ENCODE measurements around the gene PHYHD1.
A peak's percentile ranks its signal among the peaks of the same experiment; 100 is the strongest.
"Not testable (repeated sequence)": the region's sequence is repeated elsewhere in the genome, so short reads cannot be mapped to it uniquely, and the experiment has no call there.

PHYHD1 gene

DNA sequence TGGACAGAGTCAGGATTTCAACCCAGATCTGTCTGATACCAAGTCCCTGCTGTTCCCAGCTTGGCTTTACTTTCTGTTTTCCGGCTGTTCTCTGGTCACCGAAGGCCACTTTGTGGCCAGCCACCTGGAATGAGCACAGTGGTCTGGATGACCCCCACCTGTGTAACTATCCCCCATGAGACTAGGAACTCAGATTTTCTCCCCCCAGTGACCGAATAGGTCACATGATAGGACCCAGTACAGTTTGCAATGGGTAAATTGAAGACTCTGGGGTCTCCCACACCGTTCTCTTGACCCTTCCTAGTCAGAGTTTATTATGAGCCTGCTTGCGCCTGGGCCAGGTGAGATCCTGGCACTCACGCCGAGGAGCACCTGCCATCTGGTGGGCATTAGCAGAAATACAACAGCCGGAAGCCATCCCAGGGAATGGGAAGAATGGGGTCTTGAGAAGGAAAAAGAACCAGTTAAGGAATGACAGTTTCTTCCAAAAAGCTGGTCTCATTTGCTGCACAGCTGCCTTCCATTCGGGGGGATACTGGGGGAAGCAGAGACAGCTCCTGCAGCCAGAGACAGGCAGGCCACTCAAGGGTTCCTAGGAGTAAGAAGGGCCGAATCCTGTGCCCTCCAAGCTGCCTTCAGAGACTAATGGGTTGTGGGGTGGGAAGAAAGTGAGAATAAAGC, 7.1 kb downstream of the PHYHD1 start:
- peak; percentile 58 for DNase-seq

DNA sequence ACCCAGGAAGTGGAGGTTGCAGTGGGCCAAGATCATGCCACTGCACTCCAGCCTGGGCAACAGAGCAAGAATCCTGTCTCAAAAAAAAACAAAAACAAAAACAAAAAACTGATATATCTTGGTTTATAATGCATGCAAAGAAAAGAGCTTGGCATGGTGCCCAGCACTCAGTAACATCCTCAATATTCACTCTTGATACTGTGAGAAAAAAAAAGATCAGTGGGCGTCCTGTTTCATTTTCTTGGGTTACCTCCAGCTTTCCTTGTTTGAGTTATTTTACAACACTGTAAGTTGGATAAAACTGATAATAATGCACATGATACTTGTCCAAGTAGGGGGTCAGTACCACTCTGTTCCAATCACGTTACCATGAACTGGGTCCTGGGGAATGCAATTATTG, 7.8 kb downstream of the PHYHD1 start:
- DNase-seq, result no peak

DNA sequence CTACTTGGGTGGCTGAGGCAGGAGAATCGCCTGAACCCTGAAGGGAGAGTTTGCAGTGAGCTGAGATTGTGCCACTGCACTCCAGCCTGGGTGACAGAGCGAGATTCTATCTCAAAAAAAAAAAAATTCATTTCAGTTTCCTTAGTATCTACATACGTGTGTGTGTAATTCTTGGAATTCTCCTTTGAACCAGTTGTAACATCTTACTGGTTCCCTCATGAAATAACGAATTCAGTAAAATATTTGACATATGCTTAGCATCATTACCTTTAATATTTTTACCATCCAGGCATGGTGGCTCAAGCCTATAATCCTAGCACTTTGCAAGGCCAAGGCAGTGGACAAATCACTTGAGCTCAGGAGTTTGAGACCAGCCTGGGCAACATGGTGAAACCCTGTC, 8.8 kb downstream of the PHYHD1 start:
- DNase-seq, result no peak

DNA sequence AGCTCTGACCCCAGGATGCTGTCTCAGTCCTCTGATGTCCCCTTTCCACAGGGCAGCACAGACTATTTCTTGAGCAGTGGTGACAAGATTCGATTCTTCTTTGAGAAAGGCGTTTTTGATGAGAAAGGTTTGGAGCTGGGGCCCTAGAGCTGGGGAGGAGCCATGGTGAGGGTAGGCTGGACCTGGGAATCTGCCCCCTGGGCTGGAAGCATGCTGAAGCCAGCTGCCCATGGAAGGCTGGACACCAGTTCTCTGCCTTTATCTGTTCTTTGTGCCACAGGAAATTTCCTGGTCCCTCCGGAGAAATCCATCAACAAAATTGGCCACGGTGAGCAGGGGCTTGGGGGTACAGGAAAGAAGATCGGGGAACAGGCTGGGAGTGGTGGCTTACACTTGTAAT, 12.9 kb downstream of the PHYHD1 start:
- no peak for DNase-seq

DNA sequence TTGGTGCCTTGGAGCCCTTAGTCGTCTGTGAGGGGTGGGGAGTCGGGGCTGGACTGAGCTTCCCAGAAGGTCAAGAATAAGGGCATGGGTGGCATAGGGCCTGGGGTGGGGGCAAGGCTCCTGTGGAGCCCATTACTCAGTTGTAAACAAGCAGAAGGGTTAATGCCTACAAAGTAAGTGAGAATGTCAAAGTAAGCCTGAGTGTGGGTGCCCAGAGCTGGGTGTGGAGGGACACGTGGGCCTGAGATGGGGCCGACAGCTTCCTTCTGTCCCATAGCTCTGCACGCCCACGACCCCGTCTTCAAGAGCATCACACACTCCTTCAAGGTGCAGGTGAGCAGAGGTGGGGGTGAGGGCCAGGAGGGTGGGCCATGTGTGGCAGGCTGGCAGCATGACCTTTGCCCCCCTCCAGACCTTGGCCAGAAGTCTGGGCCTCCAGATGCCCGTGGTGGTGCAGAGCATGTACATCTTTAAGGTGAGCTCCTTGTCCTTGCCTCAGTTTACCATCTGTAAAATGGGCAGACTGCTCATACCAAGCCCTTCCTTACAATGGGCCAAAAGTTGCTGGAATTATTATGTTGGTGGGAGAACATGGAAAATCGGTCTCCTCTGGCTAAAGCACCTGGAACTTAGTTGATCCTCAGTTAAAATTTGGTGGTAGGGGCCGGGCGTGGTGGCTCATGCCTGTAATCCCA, 15.5 kb downstream of the PHYHD1 start:
- no peak for DNase-seq

DNA sequence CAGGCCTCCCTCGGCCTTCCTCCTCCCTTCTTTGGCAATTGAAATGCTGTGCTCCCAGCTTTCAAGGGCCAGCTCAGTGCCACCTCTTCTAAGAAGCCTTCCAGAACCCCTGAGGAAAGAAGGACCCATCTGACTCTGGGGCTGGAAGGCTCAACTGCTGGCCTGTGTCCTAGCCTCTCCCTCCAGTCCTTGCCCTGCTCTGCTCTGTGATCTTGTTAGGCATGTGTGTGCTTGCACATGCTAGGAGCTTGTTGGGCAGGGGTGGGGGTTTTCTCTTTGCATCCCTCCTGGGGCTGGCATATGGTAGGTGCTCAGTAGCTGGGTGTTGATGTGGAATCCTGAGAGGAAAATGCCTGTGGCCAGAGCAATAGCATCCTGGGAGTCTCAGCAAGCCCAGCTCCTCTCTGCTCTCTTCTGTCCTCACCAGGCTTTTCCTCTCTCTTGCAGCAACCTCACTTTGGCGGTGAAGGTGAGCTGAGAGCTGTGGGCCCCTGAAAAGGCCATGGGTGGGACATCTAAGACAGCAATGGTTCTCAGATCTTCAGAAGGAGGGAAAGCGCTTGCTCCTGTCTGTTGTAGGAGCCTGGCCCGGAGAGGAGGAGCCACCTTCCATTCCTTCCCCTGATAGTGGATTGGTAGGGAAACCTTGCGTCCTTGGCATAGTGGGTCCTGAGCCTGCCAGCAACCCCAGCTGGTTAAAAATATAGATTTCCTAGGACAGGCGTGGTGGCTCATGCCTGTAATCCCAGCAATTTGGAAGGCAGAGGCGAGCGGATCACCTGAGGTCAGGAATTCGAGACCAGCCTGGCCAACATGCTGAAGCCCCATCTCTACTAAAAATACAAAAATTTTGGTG, 16.8 kb downstream of the PHYHD1 start:
- DNase-seq, result no peak

DNA sequence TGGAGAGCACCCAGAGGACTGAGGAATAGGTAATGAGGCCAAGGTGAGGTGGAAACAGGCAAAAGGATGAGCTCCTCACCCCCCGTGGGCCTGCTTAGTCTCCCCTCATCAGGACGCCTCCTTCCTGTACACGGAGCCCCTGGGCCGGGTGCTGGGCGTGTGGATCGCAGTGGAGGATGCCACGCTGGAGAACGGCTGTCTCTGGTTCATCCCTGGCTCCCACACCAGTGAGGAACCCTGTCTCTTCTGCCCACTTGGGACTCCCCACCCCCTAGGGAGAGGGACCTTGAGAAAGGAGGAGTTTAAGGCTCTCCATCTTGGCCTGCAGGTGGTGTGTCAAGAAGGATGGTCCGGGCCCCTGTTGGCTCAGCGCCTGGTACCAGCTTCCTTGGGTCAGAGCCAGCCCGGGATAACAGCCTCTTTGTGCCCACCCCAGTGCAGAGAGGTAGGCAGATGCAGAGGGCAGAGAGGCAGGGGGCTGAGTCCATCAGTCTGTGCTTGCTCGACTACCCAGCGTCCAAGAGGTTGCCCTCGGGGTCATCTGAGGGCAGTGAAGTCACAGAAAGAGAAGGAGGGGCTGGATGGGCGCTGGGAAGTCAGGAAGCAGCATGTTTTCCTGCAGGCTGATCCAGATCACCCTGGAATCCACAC, 19.6 kb downstream of the PHYHD1 start:
- DNase-seq, result no peak

DNA sequence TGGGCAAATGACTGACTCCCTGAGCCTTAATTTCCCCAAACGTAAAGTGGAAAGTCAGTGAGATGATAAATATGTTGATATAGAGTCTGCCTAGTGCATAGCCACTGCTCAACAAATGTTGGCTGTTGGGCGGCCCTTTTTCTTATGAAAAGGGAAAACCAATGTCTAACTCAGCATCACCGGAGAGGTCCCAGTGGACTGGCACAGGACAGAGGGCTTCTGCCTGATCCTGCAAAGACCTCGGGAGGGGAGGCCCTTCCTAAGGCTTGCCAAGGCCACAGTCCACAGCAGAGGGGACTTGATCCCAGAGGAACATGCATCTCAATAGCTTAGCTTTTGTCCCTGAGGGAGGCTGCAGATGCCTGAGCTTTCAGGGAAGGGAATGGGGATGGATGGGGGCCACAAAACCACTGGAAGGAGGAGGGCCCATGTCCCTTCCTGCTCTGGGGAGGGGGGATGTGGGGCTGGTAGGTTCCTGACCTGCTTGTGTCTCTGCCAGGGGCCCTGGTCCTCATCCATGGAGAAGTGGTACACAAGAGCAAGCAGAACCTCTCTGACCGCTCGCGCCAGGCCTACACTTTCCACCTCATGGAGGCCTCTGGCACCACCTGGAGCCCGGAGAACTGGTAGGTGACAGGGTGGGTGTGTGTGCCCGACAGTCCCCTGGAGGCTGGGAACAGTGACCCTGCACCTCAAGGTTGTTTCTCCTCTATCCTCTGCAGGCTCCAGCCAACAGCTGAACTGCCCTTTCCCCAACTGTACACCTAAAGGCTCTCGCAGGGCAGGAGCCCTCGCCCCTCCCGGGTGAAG, 20.4 kb downstream of the PHYHD1 start:
- DNase-seq, result no peak

DNA sequence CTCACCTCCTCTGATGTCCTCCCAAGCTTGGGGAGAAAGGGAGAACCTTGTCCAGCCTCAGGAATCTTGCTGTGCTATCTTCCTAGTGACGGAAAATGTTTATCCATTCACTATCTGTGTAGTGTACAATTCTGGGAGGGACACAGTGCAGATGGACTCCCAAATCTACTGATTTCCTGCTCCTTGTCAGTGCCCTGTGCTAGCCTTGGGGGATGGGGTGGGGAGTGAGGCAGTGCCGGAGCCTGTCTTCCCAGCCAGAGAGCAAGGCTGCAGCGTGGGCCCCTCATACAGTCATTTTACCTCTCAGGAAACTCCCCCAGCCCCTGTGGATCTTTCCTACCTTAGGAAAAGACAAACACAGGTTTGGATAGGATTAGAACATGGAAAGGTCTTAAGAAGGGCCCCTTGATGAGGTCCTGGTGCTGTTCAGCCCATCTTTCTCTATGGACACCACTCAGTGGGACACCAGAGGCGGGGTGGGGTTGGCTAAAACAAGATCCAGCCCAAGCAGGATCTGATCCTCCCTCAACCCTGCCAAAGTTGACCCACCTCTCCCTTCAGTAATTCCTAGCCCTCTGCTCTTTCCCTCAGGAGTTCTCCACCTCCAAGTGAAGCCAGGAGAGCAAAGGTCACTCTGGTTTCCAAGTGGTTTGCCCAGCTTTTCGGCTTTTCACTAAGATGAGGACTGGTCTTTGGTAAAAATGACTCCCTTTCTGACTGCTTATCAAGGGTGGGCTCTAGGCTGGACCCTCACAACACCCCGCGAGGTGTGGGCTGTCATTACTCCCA, 23.2 kb downstream of the PHYHD1 start:
- DNase-seq, result no peak

DNA sequence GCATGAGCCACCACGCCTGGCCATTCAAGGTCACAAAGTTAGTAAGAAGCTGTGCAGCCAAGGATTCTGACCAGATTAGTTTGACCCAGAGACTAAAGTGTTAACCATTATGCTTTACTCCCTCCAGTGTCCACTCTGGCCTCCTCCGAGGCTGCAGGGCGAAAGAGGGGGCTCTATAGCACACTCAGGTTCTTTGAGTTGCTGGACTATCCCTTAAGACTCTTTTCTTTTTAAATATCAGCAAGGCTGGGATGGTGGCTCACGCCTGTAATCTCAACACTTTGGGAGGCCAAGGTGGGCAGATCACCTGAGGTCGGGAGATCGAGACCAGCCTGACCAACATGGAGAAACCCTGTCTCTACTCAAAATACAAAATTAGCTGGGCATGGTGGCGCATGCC, 24.2 kb downstream of the PHYHD1 start:
- not testable (repeated sequence) for DNase-seq

DNA sequence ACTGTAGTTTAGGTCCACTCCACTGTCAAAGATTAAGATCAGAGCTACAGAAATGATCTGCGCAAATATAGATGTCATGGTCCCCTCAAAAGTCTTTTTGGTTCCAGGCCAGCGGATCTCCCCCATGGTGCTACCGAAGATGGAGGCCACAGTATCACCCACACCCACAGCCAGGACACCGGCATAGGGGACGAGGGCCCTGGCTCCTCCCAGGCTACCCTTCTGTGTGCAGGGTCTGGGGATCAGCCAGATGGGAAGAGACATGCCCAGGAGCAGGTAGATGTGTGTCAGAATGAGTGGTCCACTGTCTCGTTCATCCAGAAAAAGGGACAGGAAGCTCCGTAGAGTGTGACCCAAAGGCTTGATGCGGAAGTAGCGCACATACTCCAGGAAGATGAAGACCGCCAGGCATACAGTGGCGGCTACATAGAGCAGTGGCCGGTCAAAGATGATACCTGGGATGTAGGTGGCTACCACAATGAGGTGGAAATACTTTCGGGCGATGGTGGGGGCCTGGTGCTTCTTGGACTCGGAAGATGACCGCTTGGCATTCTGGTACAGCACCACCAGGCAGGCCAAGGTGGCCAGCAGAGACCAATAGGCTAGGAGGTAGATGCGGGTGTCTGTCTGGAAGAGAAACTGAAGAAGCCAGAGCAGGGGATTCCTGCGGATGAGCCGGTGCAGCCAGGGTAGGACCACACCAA, 25.2 kb downstream of the PHYHD1 start:
- DNase-seq, result no peak

DNA sequence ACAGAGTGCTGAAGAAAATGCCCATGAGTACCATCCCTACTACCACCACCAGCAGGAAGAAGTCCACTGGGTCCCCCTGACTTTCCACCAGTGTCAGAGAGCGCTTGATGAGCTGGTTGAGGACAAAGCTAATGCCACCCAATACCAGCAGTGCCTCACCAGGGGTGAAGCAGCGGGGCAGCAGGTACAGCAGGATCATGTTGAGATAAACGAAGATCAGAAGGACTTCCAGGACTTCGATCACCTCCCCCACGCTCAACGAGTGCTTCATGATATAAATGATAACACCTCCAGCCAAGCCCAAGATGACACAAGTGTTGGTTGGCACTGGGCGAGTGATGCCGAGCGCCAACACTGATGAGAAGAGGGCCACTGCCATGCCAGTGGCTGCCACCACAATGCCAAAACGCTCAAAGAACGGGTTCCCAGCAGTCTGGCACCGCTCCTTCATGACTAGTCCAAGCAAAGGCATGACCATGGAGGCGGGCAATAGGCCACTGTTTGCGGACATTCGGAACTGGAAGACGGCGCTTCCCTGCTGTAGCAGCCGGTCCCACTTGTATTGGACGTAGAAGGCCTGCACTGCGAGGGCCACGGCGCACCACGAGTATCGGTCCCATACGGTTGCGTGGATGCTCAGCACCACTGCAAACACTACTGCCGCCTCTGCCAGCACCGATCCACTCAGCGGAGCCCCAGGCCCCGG, 25.9 kb downstream of the PHYHD1 start:
- no peak for DNase-seq

DNA sequence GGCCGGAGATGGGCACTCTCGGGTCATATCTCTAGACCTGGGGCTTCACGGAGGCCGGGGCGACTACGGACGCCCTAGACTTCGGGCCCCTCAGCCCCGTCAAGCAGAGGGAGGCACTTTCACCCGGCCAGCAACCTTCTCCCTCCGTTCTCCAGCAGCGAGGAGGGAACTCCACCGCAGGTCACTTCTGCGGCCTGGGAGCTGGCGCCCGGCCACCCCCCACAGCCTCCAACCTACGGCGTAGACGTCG, 26.4 kb downstream of the PHYHD1 start:
- no peak for DNase-seq

DNA sequence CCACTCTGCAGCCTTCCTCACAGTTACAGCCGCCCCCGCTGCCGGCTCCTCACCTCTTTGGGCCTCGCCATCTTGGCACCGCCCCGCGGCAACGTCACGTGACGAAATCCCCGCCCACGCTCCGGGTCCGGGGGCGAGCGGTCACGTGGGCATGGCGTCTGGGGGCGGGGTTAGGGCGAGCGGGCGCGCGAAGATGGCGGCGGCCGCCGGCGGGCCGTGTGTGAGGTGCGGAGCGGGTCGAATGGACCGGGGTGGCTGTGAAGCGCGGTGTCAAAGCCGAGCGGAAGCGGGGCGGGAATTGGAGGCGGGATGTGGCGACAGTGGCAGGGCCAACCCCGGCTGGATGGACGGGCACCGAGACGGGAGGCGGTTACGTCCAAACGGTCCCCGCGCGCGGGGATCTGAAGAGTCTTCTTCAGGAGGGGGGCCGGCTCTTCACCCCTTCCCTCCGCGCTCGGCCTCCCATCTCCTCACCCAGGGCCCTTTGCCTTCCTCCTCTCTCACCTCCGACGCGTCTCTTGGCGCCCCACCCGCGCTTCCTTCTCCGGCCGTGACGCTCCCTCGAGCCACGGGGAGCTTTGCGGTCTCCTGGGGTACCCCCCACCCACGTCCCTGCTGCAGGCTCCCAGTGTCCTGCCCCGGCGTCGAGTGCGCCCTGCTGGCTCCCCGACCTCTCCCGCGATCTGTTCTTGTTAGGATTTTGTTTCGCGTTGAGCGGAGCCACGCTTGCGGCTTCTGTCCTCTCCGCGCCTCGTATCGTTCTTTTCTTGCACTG, 26.9 kb downstream of the PHYHD1 start, which contains the start of the genes DOLK and NUP188:
Gene DOLK (minus strand): TSS at position 77 of the 775 bp plus-strand sequence. CDS start 300 bp downstream, outside the sequence.
Gene NUP188 (plus strand): TSS at position 173 of the 775 bp plus-strand sequence. CDS start 21 bp downstream, at position 194.
- peak; percentile 100 for DNase-seq

DNA sequence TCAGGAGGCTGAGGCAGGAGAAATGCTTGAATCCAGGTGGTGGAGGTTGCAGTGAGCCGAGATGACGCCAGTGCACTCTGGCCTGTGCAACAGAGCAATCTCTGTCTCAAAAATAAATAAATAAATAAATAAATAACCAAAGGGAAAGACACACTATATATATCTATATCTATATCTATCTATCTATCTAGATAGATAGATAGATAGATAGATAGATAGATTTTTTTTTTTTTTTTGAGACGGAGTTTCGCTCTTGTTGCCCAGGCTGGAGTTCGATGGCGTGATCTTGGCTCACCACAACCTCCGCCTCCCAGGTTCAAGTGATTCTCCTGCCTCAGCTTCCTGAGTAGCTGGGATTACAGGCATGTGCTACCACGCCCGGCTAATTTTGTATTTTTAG, 40.6 kb downstream of the PHYHD1 start:
- not testable (repeated sequence) for DNase-seq

DNA sequence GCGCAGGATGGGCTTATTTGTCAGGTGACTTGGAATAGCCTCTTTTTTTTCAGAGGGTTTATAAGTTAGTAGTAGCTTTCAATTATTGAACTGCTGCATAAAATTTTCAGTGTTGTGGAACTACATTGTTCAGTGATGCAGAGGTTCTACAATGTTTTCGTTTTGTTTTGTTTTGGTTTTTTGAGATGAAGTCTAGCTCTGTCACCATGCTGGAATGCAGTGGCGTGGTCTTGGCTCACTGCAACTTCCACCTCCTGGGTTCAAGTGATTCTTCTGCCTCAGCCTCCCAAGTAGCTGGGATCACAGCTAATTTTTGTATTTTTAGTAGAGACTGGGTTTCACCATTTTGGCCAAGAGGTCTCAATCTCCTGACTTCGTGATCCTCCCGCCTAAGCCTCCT, 48.7 kb downstream of the PHYHD1 start:
- DNase-seq, result no peak

DNA sequence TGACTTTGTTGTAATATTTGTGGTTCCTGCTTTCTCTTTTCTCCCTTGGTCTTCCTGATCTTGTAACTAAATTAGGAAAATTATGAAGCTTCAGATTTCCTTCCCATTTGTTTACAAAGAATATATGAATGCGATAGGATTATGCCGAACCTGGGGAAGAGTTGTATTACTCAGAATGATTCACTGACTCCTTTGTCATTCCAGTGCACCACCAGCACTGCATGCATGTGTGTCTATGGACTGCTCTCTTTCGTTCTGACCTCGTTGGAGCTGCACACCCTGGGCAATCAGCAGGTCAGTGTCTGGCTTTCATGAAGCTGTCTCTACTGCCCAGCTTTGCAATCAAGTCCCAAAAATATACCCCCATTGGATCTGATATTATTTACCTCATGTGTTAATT, 52.2 kb downstream of the PHYHD1 start:
- no peak for DNase-seq

DNA sequence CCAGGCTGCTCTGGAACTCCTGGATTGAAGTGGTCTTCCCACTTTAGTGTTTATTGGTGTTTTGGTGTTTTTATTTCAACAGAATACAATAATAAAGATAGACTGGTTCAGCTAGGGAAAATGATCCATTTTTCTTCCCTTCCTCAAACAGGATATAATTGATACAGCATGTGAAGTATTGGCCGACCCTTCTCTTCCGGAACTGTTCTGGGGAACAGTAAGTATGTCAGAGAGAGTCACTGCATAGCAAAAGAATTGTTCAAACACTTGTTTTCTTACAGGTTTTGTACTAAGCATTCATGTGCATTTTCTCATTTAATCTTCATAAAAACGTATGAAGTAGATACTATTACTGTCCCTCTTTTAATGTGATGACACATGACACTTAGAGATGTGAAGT, 58.3 kb downstream of the PHYHD1 start:
- no peak for DNase-seq

DNA sequence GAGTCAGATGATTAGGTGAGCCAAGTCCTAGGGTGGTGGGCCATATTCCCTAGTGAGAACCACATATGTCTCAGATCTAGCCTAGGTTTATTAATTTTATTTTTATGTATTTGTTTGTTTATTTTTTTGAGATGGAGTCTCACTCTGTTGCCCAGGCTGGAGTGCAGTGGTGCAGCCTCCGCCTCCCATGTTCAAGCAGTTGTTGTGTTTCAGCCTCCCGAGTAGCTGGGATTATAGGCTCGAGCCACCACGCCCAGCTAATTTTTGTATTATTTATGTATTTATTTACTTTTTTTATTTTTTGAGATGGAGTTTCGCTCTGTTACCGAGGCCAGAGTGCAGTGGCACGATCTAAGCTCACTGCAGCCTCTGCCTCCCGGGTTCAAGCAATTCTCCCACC, 62.8 kb downstream of the PHYHD1 start:
- no peak for DNase-seq

DNA sequence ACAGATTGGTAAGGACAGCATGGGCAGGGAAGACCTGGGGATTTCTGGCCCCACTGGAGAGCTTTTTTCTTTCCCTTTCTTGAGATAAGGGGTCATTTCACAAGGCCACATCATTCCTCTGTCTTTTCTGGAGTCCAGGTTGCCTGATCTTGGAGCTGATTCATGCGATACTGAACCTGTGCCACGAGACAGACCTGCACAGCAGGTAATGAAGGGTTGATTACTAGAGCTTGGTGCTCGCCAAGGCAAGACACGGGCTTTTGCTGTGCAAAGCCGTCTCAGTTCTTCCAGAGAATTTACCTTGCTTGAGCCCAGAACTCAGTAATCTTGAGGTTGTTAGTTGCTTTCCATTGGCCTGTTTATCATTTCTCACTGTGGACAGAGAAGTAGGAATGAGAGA, 65.9 kb downstream of the PHYHD1 start:
- DNase-seq, result no peak

Data from activated CD8-positive, alpha-beta memory T cell treated with anti-CD3 and anti-CD28 coated beads, Interleukin-2, amount 50 U/mL, for 4 hours (primary cell).